HEK293 (cell line): Measurements from ENCODE around the gene TTYH2.
A peak's percentile ranks its signal among the peaks of the same experiment; 100 is the strongest.

Experiments
- CTCF ChIA-PET: fragments of 350-600 bp; formaldehyde crosslinking; extraction: SDS; loops from one replicate; lab custom pipeline; 2021; ENCODE audit warnings: antibody characterized with exemption; lab: Yijun Ruan, JAX
- POLR2A ChIA-PET: fragments of 300-600 bp; formaldehyde crosslinking; extraction: SDS; loops from one replicate; lab custom pipeline; 2020; ENCODE audit warnings: antibody characterized with exemption, inconsistent platforms; lab: Yijun Ruan, JAX
- H3K27ac ChIP-seq: fragments of 200-500 bp; sonication (Bioruptor generic); 2 replicates; pipeline ENCODE4 v1.5.1; 2014; ENCODE audit warnings: low read depth, low read length, control low read depth, inconsistent platforms; ENCODE audit errors: extremely low read depth
- H3K36me3 ChIP-seq, 2 experiments: fragments of 200-500 bp in 1 of 2; sonication (Bioruptor generic) in 1 of 2; 1 replicate in 1 of 2; 2 replicates in 1 of 2; pipeline ENCODE4 v1.5.1; 2014 to 2017; ENCODE audit warnings: inconsistent platforms in 2 of 2, low read length in 2 of 2; ENCODE audit not compliant: control insufficient read depth in 2 of 2, insufficient read depth in 1 of 2
- H3K4me1 ChIP-seq: fragments of 200-500 bp; sonication (Bioruptor generic); 2 replicates; pipeline ENCODE4 v1.5.1; 2014; ENCODE audit warnings: mild to moderate bottlenecking, low read length, inconsistent platforms; ENCODE audit not compliant: control insufficient read depth, insufficient read depth
- H3K4me3 ChIP-seq: 2 replicates; pipeline ENCODE4 v1.5.1; 2011; ENCODE audit warnings: low read depth, mild to moderate bottlenecking, control low read depth, low read length, moderate library complexity
- H3K9me3 ChIP-seq: fragments of 200-500 bp; sonication (Bioruptor generic); 2 replicates; pipeline ENCODE4 v1.5.1; 2014; ENCODE audit warnings: low read depth, low read length, inconsistent platforms; ENCODE audit not compliant: control insufficient read depth, insufficient read depth
- BCL11B ChIP-seq: fragments of 450-650 bp; formaldehyde crosslinking; IDR thresholded peaks from 2 replicates; pipeline ENCODE4 v1.5.1; 2016; ENCODE audit warnings: low read depth, missing biosample characterization, missing genetic modification characterization
- EGR2 ChIP-seq: fragments of 450-650 bp; formaldehyde crosslinking; IDR thresholded peaks from 2 replicates; pipeline ENCODE4 v1.5.1; 2016; ENCODE audit warnings: low read depth, missing biosample characterization, missing genetic modification characterization
- INSM2 ChIP-seq: fragments of 450-650 bp; formaldehyde crosslinking; IDR thresholded peaks from 2 replicates; pipeline ENCODE4 v1.5.1; 2016; ENCODE audit warnings: missing biosample characterization, missing genetic modification characterization
- KLF1 ChIP-seq: fragments of 450-650 bp; formaldehyde crosslinking; IDR thresholded peaks from 2 replicates; pipeline ENCODE4 v1.5.1; 2016; ENCODE audit warnings: missing biosample characterization, missing genetic modification characterization
- SALL2 ChIP-seq: fragments of 450-650 bp; formaldehyde crosslinking; IDR thresholded peaks from 2 replicates; pipeline ENCODE4 v1.5.0; 2017; ENCODE audit warnings: missing biosample characterization, mild to moderate bottlenecking, missing genetic modification characterization, borderline replicate concordance
- SCRT1 ChIP-seq: fragments of 450-650 bp; formaldehyde crosslinking; IDR thresholded peaks from 2 replicates; pipeline ENCODE4 v1.5.1; 2016; ENCODE audit warnings: missing biosample characterization, missing genetic modification characterization, borderline replicate concordance
- YY2 ChIP-seq: fragments of 450-650 bp; formaldehyde crosslinking; IDR thresholded peaks from 2 replicates; pipeline ENCODE4 v1.5.1; 2016; ENCODE audit warnings: missing biosample characterization, missing genetic modification characterization
- ZNF140 ChIP-seq: fragments of 450-650 bp; formaldehyde crosslinking; IDR thresholded peaks from 2 replicates; pipeline ENCODE4 v1.5.1; 2016; ENCODE audit warnings: missing biosample characterization, missing genetic modification characterization
- ZNF26 ChIP-seq: fragments of 450-650 bp; formaldehyde crosslinking; IDR thresholded peaks from 2 replicates; pipeline ENCODE4 v1.5.1; 2016; ENCODE audit warnings: missing biosample characterization, missing genetic modification characterization
- ZNF311 ChIP-seq: fragments of 450-650 bp; formaldehyde crosslinking; IDR thresholded peaks from 2 replicates; pipeline ENCODE4 v1.5.1; 2017; ENCODE audit warnings: missing biosample characterization, missing genetic modification characterization, borderline replicate concordance
- ZNF350 ChIP-seq: fragments of 450-650 bp; formaldehyde crosslinking; IDR thresholded peaks from 2 replicates; pipeline ENCODE4 v1.5.0; 2017; ENCODE audit warnings: missing biosample characterization, mild to moderate bottlenecking, missing genetic modification characterization
- ZNF48 ChIP-seq: fragments of 450-650 bp; formaldehyde crosslinking; IDR thresholded peaks from 2 replicates; pipeline ENCODE4 v1.5.1; 2016; ENCODE audit warnings: missing biosample characterization, missing genetic modification characterization
- ZNF529 ChIP-seq: fragments of 450-650 bp; formaldehyde crosslinking; IDR thresholded peaks from 2 replicates; pipeline ENCODE4 v1.5.1; 2017; ENCODE audit warnings: missing genetic modification characterization, missing biosample characterization; ENCODE audit not compliant: insufficient replicate concordance
- ZNF548 ChIP-seq: fragments of 450-650 bp; formaldehyde crosslinking; IDR thresholded peaks from 2 replicates; pipeline ENCODE4 v1.5.1; 2016; ENCODE audit warnings: missing biosample characterization, missing genetic modification characterization
- ZNF558 ChIP-seq: fragments of 450-650 bp; formaldehyde crosslinking; IDR thresholded peaks from 2 replicates; pipeline ENCODE4 v1.5.1; 2016; ENCODE audit warnings: missing biosample characterization, missing genetic modification characterization
- ZNF560 ChIP-seq: fragments of 450-650 bp; formaldehyde crosslinking; IDR thresholded peaks from 2 replicates; pipeline ENCODE4 v1.5.1; 2017; ENCODE audit warnings: missing biosample characterization, missing genetic modification characterization, borderline replicate concordance
- ZNF621 ChIP-seq: fragments of 450-650 bp; formaldehyde crosslinking; IDR thresholded peaks from 2 replicates; pipeline ENCODE4 v1.5.1; 2017; ENCODE audit warnings: missing biosample characterization, missing genetic modification characterization
- ZNF654 ChIP-seq: fragments of 450-650 bp; formaldehyde crosslinking; IDR thresholded peaks from 2 replicates; pipeline ENCODE4 v1.5.1; 2016; ENCODE audit warnings: low read depth, missing biosample characterization, missing genetic modification characterization
- ZNF658 ChIP-seq: fragments of 450-650 bp; formaldehyde crosslinking; IDR thresholded peaks from 2 replicates; pipeline ENCODE4; 2016; ENCODE audit warnings: missing biosample characterization, missing genetic modification characterization
- ZNF777 ChIP-seq: fragments of 450-650 bp; formaldehyde crosslinking; IDR thresholded peaks from 2 replicates; pipeline ENCODE4 v1.5.1; 2017; ENCODE audit warnings: missing biosample characterization, missing genetic modification characterization, borderline replicate concordance
- ZNF785 ChIP-seq: fragments of 450-650 bp; formaldehyde crosslinking; IDR thresholded peaks from 2 replicates; pipeline ENCODE4 v1.5.1; 2016; ENCODE audit warnings: missing biosample characterization, missing genetic modification characterization
- ZNF791 ChIP-seq: fragments of 450-650 bp; formaldehyde crosslinking; IDR thresholded peaks from 2 replicates; pipeline ENCODE4 v1.5.1; 2016; ENCODE audit warnings: missing biosample characterization, missing genetic modification characterization
- ZSCAN30 ChIP-seq: fragments of 450-650 bp; IDR thresholded peaks from 2 replicates; pipeline ENCODE4 v1.5.1; 2018; ENCODE audit warnings: missing biosample characterization, mild to moderate bottlenecking, missing genetic modification characterization, moderate library complexity
- TF ChIP-seq, protein P1 (sequence below): fragments of 450-650 bp; formaldehyde crosslinking; IDR thresholded peaks from 2 replicates; pipeline ENCODE4 v1.5.1; 2016; ENCODE audit warnings: missing biosample characterization, missing genetic modification characterization

TTYH2 gene

DNA sequence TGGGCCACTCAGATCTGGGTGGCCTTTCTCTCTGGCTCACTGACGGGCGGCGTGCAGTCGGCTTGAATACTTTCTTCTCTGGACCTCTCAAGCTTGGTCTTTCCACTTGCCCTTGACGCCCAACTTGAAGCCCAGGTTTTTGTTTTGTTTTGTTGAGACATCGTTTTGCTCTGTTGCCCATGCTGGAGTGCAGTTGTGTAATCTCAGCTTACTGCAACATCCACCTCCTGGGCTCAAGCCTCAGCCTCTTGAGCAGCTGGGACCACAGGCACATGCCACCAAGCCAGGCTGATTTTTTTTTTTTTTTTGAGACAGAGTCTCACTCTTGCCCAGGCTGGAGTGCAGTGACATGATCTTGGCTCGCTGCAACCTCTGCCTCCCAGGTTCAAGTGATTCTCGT lies 89.9 kb downstream of the TTYH2 start (continued):
- no peak for TF ChIP-seq INSM2 (tag by site-specific recombination)
- no peak for TF ChIP-seq BCL11B (tag by site-specific recombination)
- TF ChIP-seq ZNF48 (tag by site-specific recombination) = no peak
- TF ChIP-seq ZNF311 (tag by site-specific recombination) = no peak
- TF ChIP-seq SALL2 = no peak
- TF ChIP-seq KLF1 = no peak
- TF ChIP-seq ZNF791 (tag by site-specific recombination) = no peak

GRCh38 chr17:74304184-74304583 lies 90.8 kb downstream of the TTYH2 start:
- ChIA-PET POLR2A (interaction anchor here (0.7 kb wide), 1 partner anchor 535 kb away, joined by 4 read pairs; no protein-coding TSS in a partner anchor), CTCF (interaction anchor here (0.8 to 4.6 kb wide), 8 partner anchors 9 to 153 kb away, joined by 3 to 55 read pairs (median 4); partner anchors contain the start of gene BTBD17)
- no peaks in the 10 kb centered on the region for H3K4me1 ChIP-seq
- no peaks in the 10 kb centered on the region for H3K9me3 ChIP-seq
- no peak for TF ChIP-seq ZNF350 (tag by site-specific recombination)
- no peak for TF ChIP-seq YY2 (tag by site-specific recombination)
- no peak for TF ChIP-seq ZNF529 (tag by site-specific recombination)
- TF ChIP-seq ZNF621 = no peak
- no peak for TF ChIP-seq ZNF658 (tag by site-specific recombination)
- TF ChIP-seq ZNF548 (tag by site-specific recombination) = no peak
- TF ChIP-seq EGR2 (tag by site-specific recombination) = no peak
- TF ChIP-seq ZNF785 = no peak
- TF ChIP-seq ZNF777 (tag by site-specific recombination) = no peak
- TF ChIP-seq ZNF26 (tag by site-specific recombination) = no peak
- TF ChIP-seq SCRT1 (tag by site-specific recombination) = no peak
- no peak for TF ChIP-seq ZSCAN30 (tag by site-specific recombination)
- TF ChIP-seq, all 188 proteins: peak for 0
- no peaks in the 10 kb centered on the region for H3K36me3 ChIP-seq
- no peak overlapping the region for H3K27ac ChIP-seq
- no peak overlapping the region for H3K4me3 ChIP-seq

GRCh38 chr17:74305865-74306654 lies 92.7 kb downstream of the TTYH2 start:
- no peaks in the 10 kb centered on the region for H3K9me3 ChIP-seq
- H3K36me3 ChIP-seq = no peaks in the 10 kb centered on the region
- CTCF ChIA-PET = interaction anchor here (0.6 to 4.6 kb wide), 8 partner anchors 32 to 152 kb away, joined by 3 to 55 read pairs (median 5); partner anchors contain the start of gene BTBD17
- H3K4me3 ChIP-seq = no peak overlapping the region
- H3K4me1 ChIP-seq = no peaks in the 10 kb centered on the region
- POLR2A ChIA-PET = no interaction called here
- H3K27ac ChIP-seq = no peak overlapping the region
- TF ChIP-seq ZNF560 (tag by site-specific recombination) (no peak), ZNF654 (tag by site-specific recombination) (peak; percentile 33), ZNF558 (no peak), ZNF140 (tag by site-specific recombination) (no peak), BCL11B (tag by site-specific recombination) (no peak)
- TF ChIP-seq, protein P1, sequence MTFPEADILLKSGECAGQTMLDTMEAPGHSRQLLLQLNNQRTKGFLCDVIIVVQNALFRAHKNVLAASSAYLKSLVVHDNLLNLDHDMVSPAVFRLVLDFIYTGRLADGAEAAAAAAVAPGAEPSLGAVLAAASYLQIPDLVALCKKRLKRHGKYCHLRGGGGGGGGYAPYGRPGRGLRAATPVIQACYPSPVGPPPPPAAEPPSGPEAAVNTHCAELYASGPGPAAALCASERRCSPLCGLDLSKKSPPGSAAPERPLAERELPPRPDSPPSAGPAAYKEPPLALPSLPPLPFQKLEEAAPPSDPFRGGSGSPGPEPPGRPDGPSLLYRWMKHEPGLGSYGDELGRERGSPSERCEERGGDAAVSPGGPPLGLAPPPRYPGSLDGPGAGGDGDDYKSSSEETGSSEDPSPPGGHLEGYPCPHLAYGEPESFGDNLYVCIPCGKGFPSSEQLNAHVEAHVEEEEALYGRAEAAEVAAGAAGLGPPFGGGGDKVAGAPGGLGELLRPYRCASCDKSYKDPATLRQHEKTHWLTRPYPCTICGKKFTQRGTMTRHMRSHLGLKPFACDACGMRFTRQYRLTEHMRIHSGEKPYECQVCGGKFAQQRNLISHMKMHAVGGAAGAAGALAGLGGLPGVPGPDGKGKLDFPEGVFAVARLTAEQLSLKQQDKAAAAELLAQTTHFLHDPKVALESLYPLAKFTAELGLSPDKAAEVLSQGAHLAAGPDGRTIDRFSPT (tag by site-specific recombination) = no peak
